RKO (cell line): ENCODE results near the gene CENPX.

ENCODE experiments used
- DNase-seq: peaks from one replicate; pipeline ENCODE4 v3.0.0-alpha.2; 2016; ENCODE audit warnings: low spot score

The CENPX gene

GRCh38 chr17:81980707-81981343, 41.9 kb downstream of the CENPX start:
- no peak for DNase-seq

DNA sequence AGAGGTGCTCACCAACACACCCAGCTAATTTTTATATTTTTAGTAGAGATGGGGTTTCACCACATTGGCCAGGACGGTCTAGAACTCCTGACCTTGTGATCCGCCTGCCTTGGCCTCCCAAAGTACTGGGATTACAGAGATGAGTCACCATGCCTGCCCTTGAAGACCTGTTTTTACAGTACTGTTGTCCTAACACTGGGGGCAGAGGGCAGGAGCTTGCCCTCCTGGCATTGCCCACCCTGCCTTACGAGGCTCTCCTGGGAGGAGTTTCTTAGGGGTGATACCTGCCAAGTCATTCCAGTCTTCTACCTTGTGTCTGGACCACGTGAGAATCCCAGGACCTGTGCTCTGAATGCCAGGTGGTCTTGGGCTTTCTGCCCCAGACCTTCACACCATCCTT, 42.6 kb downstream of the CENPX start:
- DNase-seq, result peak; percentile 37

DNA sequence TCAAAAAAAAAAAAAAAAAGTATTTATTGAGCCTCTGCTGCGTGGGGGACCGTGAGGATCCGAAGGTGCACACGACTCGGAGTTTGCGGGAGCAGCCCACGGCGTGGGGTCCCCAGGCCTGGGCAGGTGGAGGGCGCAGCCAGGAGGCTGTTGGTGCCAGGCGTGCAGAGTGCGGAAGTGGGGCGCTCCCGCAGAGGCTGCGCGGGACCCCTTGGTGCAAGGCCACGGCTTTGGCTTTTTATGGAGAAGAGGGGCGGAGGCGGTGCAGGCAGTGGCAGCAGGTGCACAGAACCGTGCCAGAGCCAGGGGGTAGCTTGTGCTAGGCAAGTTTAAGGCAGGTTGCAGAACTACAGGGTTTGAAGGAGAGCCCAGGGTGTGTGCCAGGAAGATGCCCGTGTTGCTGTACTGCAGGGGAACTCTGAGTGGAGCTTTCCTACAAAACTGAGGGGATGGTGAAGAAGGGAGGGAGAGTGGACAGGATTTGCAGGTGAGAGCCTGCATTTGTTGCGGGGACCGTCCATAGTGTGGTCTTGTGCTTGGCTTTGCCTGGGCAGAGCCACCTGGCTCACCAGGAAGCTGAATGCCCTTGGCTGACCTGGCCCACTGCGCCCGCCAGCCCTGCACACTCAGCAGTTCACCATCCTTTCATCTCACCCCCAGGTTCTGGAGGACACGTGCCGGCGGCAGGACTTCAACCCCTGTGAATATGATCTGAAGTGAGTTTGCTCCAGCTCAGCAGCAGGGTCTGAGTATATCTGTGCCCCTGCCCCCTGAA, 44.0 kb downstream of the CENPX start:
- no peak for DNase-seq

DNA sequence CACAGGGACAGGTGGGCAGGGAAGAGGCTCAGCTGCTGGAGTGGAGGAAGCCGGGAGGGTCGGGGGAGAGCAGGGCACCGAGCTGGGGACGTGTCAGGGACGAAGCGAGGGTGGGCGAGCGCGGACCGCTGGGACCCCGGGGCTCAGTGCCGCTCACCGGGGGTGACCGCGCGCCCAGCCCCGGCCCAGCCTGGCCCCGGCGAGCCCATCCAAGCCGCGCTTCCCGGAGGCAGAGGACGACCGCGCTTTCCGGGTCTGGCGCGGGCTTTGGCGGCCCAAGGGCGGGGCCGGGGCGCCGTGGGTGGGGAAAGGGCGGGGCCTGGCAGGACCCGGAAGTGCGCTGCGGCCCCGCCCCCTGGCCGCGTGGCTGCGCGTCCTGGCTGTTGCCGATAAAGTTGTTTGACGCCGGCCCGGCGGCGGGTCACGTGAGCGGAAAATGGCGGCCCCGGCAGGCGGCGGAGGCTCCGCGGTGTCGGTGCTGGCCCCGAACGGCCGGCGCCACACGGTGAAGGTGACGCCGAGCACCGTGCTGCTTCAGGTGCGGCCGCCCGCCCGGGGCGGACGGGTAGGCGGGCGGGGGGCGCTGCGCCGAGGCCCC, 45.4 kb downstream of the CENPX start, which contains the start of gene ASPSCR1:
ASPSCR1 (plus strand) TSS at position 419 of the 598 bp plus-strand sequence; CDS start at position 437, 18 bp downstream.
- peak; percentile 87 for DNase-seq

- peak; percentile 17 for DNase-seq
Measured at GRCh38 chr17:81976332-81977210, 46.1 kb downstream of the CENPX start.

DNA sequence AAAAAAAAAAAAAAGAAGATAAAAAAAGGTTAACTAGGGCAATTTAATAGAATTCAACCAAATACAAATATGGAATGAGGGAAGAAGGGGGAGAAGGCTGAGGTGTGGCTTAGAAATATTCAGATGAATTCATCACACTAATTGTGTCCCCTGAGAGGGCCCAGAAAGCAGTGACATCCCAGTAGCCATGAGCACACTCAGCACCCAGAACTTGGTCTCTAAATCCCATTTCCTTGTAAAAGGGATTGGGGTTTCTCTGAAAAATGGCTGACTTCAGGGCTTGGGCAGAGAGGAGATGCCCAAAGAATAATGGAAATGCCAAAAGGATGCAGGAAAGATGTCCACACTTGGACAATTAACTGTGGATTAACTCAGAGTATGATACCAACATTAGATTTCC, 49.2 kb downstream of the CENPX start:
- DNase-seq, result peak; percentile 15

- DNase-seq, result no peak
Measured at GRCh38 chr17:81968850-81969812, 53.5 kb downstream of the CENPX start.
